RWPE2 (cell line): ENCODE results near the gene ABTB2.
A peak's percentile ranks its signal among the peaks of the same experiment; 100 is the strongest.

Experiments
- ATAC-seq: fragments of 200-7000 bp; cut with Tn5 transposase; 3 replicates; pipeline ENCODE4 v1.9.1; 2021; ENCODE audit warnings: low read depth
- DNase-seq: peaks from one replicate; pipeline ENCODE4 v3.0.0-alpha.2; 2020; ENCODE audit warnings: low spot score
- H3K27ac ChIP-seq: fragments of 450-650 bp; 2 replicates; pipeline ENCODE4 v1.5.1; 2017; ENCODE audit warnings: mild to moderate bottlenecking; ENCODE audit not compliant: poor library complexity, severe bottlenecking
- H3K27me3 ChIP-seq: fragments of 250-450 bp; sonication (Bioruptor Pico); 2 replicates; pipeline ENCODE4 v1.5.1; 2021; ENCODE audit warnings: mild to moderate bottlenecking, moderate library complexity; ENCODE audit not compliant: insufficient read depth, poor library complexity, severe bottlenecking
- H3K36me3 ChIP-seq: fragments of 250-450 bp; sonication (Bioruptor Pico); 2 replicates; pipeline ENCODE4 v1.5.1; 2020; ENCODE audit warnings: low read depth, mild to moderate bottlenecking, moderate library complexity
- H3K4me1 ChIP-seq: fragments of 250-450 bp; sonication (Bioruptor Pico); 2 replicates; pipeline ENCODE4 v1.5.1; 2021; ENCODE audit warnings: mild to moderate bottlenecking, moderate library complexity; ENCODE audit not compliant: insufficient read depth, poor library complexity, severe bottlenecking
- H3K4me3 ChIP-seq: fragments of 250-450 bp; sonication (Bioruptor Pico); 2 replicates; pipeline ENCODE4 v1.5.1; 2021; ENCODE audit warnings: mild to moderate bottlenecking, moderate library complexity; ENCODE audit not compliant: severe bottlenecking
- H3K9me3 ChIP-seq: fragments of 250-450 bp; sonication (Bioruptor Pico); 2 replicates; pipeline ENCODE4 v1.5.1; 2021; ENCODE audit warnings: mild to moderate bottlenecking, moderate library complexity; ENCODE audit not compliant: severe bottlenecking
- CTCF ChIP-seq: fragments of 450-650 bp; IDR thresholded peaks from one replicate; pipeline ENCODE4 v1.5.1; 2017; ENCODE audit warnings: mild to moderate bottlenecking, moderate library complexity; ENCODE audit not compliant: poor library complexity, severe bottlenecking

Gene ABTB2

DNA sequence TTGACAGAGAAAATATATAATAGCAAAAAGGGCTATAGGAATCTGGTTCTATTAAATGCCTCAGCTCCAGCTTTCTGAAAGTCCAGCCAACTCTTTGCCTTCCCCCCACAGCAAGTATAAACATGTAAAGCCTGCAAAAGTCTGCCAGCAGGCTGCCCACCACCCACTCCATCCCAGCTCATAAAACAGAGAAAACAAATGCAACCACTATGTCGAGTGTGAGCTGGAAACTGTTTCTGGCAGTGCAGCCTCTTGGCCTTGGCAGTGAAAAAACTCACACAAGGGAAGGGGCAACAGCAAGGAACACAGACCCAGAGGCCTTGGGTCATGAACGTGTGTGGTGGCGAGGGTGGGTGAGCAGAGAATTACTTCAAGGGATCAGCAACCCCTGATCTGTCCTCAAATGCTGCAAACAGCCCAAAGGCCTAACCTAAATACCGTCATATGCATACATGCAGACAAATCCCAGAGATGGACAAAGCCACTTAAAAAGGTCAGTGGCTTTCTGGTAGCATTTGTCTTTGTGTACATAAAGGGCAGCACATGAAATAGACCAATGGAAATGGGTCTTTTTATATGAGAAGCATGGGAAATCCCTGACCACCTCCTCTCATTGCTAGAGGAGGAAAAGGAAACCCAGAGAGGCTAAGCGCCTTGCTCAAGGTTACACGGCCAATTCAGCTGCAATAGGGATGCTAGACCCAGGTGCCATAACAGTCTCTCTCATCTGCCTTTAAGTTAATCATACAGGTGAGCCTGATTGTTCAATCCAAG lies 177.6 kb downstream of the ABTB2 start:
- H3K9me3 ChIP-seq = no peaks in the 10 kb centered on the region
- 0 out of 3 replicates have a peak, but pooled peaks have one; percentile 43 for ATAC-seq
- H3K4me1 ChIP-seq = peaks cover 7% of the 10 kb centered on the region
- H3K27ac ChIP-seq = no peak overlapping the region
- no peak overlapping the region for H3K4me3 ChIP-seq
- no peak for DNase-seq
- H3K27me3 ChIP-seq = no peaks in the 10 kb centered on the region
- no peak for TF ChIP-seq CTCF
- H3K36me3 ChIP-seq = no peaks in the 10 kb centered on the region

- Histone ChIP-seq H3K4me1 (peaks cover 7% of the 10 kb centered on the region), H3K27me3 (no peaks in the 10 kb centered on the region), H3K36me3 (no peaks in the 10 kb centered on the region), H3K27ac (no peak overlapping the region), H3K9me3 (no peaks in the 10 kb centered on the region), H3K4me3 (no peak overlapping the region)
- TF ChIP-seq CTCF = no peak
- ATAC-seq (no peak), DNase-seq (no peak)
Observed at GRCh38 chr11:34179026-34179675, 178.7 kb downstream of the ABTB2 start.

- ATAC-seq = no peak
- Histone ChIP-seq H3K36me3 (no peaks in the 10 kb centered on the region), H3K4me3 (no peak overlapping the region), H3K4me1 (peaks cover 7% of the 10 kb centered on the region), H3K27ac (no peak overlapping the region), H3K27me3 (no peaks in the 10 kb centered on the region), H3K9me3 (no peaks in the 10 kb centered on the region)
- no peak for TF ChIP-seq CTCF
- no peak for DNase-seq
Observed at GRCh38 chr11:34178209-34178821, 179.5 kb downstream of the ABTB2 start.

GRCh38 chr11:34176751-34177209 lies 181.0 kb downstream of the ABTB2 start:
- Histone ChIP-seq H3K4me3 (no peak overlapping the region), H3K36me3 (no peaks in the 10 kb centered on the region), H3K27me3 (no peaks in the 10 kb centered on the region), H3K4me1 (peaks cover 7% of the 10 kb centered on the region), H3K27ac (no peak overlapping the region), H3K9me3 (no peaks in the 10 kb centered on the region)
- no peak for ATAC-seq
- DNase-seq = no peak
- TF ChIP-seq CTCF = no peak
